Measurements from ENCODE around the gene SULT2B1. TPM values are rescaled to one million over a fixed set of nuclear protein-coding genes. Genes with fewer than 3 reads are reported as not detected.

Gene SULT2B1
- total RNA-seq, 2 donors from 2014 or later = not detected

DNA sequence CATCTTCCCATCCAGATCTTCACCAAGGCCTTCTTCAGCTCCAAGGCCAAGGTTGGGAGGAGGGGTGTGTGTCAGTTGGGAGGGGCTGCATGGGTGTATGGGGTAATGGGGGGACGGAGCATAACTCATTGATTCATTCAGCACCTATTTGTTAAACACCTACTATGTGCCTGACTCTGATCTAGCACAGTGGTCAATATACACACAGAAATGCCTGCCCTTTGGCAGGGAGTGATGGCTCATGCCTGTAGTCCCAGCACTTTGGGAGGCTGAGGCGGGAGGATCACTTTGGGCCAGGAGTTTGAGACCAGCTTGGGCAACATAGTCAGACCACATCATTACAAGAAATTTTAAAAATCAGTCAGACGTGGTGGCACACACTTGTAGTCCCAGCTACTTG lies 35.4 kb downstream of the SULT2B1 start:
- no peaks in the 10 kb centered on the region for H3K36me3 ChIP-seq
- no peak overlapping the region for H3K4me3 ChIP-seq
- H3K9me3 ChIP-seq = no peaks in the 10 kb centered on the region
- TF ChIP-seq, protein P1, sequence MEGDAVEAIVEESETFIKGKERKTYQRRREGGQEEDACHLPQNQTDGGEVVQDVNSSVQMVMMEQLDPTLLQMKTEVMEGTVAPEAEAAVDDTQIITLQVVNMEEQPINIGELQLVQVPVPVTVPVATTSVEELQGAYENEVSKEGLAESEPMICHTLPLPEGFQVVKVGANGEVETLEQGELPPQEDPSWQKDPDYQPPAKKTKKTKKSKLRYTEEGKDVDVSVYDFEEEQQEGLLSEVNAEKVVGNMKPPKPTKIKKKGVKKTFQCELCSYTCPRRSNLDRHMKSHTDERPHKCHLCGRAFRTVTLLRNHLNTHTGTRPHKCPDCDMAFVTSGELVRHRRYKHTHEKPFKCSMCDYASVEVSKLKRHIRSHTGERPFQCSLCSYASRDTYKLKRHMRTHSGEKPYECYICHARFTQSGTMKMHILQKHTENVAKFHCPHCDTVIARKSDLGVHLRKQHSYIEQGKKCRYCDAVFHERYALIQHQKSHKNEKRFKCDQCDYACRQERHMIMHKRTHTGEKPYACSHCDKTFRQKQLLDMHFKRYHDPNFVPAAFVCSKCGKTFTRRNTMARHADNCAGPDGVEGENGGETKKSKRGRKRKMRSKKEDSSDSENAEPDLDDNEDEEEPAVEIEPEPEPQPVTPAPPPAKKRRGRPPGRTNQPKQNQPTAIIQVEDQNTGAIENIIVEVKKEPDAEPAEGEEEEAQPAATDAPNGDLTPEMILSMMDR (IDR thresholded peaks at IDR 0.05) = no peak
- no peak overlapping the region for H3K27ac ChIP-seq
- peaks cover 0 to 12% of the 10 kb centered on the region in 2 donors for H3K4me1 ChIP-seq
- no peaks in the 10 kb centered on the region for H3K27me3 ChIP-seq
- no peak for DNase-seq (ENCODE audit: low spot score)

DNA sequence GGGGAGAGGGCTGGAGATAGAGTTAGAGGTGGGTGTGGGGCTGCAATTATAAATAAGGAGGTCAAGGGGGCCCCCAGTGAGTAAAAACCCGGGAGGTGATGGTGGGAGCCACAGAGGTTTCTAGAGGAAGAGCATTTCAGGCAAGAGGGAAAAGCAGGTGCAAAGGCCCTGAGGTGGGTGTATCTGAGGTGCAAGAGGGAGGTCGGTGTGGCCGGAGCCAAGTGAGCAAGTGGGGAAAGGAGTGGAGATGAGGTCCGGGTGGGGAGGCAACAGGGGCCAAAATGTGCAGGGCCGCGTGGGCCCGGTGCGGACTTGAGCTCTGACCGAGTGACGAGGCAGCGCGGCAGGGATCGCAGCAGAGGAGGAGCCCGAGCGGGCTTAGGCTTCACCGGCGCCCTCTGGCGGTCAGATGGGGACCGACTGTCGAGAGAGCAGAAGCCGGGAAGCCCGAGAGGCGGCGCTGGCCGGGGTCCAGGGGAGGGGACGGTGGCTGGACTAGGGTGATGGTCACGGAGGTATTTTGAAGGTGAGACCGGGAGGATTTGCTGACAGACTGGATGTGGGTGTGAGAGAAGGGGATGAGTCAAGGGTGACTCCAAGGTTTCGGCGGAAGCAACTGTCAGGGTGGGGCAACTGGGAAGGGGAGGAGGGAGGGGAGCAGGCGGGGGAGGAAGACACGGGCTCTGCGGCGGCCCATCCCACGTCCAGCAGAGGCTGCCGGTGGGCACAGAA lies 36.9 kb downstream of the SULT2B1 start:
- H3K4me1 ChIP-seq = peaks cover 0 to 8% of the 10 kb centered on the region in 2 donors
- DNase-seq (ENCODE audit: low spot score) = peak; percentile 88
- H3K36me3 ChIP-seq = no peaks in the 10 kb centered on the region
- H3K9me3 ChIP-seq = no peaks in the 10 kb centered on the region
- no peak overlapping the region for H3K27ac ChIP-seq
- no peaks in the 10 kb centered on the region for H3K27me3 ChIP-seq
- TF ChIP-seq, protein P1 (IDR thresholded peaks at IDR 0.05) = peak; percentile 89 to 96
- peak overlapping the region; percentile 29 to 43 for H3K4me3 ChIP-seq

DNA sequence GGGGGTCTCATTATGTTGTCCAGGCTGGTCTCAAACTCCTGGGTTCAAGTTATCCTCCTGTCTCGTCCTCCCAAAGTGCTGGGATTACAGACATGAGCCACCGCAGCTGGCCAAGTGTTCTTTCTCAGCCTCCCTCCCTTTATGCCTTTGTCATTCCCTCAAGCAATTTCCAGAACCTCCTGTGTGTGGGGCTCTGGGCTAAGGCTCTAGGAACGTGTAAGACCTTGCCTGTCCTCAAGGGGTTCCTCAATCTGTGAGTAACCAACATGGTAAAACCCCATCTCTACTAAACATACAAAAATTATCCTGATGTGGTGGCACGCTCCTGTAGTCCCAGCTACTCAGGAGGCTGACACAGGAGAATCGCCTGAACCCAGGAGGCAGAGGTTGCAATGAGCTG lies 39.0 kb downstream of the SULT2B1 start:
- no peaks in the 10 kb centered on the region for H3K27me3 ChIP-seq
- H3K9me3 ChIP-seq = no peaks in the 10 kb centered on the region
- no peak overlapping the region for H3K27ac ChIP-seq
- H3K36me3 ChIP-seq = no peaks in the 10 kb centered on the region
- H3K4me3 ChIP-seq = no peak overlapping the region
- peaks cover 0 to 4% of the 10 kb centered on the region in 2 donors for H3K4me1 ChIP-seq
- no peak for DNase-seq (ENCODE audit: low spot score)
- TF ChIP-seq, protein P1 (IDR thresholded peaks at IDR 0.05) = no peak

DNA sequence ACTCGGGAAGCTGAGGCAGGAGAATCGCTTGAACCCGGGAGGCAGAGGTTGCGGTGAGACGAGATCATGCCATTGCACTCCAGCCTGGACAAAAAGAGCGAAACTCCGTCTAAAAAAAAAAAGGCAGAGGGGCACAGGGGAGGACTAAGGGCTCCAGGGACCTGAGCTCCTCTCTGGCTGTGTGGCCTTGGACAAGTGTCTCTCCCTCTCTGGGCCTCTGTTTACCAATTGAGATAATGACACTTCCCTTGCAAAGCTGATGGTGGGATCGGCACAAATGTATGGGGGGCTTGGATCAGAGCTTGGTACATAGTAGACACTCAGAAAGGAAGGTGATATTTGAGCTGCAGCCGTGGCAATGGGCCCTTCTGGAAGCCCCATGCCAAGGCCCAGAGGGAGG lies 43.2 kb downstream of the SULT2B1 start:
- Histone ChIP-seq H3K27ac (no peak overlapping the region), H3K9me3 (no peaks in the 10 kb centered on the region), H3K4me1 (no peaks in the 10 kb centered on the region), H3K27me3 (no peaks in the 10 kb centered on the region), H3K4me3 (no peak overlapping the region), H3K36me3 (no peaks in the 10 kb centered on the region)
- TF ChIP-seq, protein P1 (IDR thresholded peaks at IDR 0.05) = no peak
- DNase-seq (ENCODE audit: low spot score) = no peak

DNA sequence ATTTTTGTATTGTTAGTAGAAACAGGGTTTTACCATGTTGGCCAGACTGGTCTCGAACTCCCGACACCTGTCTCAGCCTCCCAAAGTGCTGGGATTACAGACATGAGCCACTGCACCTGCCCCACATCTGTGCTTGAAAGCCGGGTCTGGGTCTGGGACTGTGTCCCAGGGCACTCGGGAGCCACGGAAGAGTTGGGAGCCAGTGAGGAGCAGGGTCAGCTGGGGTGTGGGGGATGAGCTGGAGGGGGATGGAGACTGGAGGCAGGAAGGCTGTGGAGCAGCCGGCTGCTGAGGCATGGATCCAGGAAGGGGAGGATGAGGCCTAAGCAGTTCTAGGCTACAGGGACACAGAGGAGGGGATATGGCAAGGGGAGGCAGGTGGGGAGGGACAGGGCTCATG lies 43.9 kb downstream of the SULT2B1 start:
- TF ChIP-seq, protein P1 (IDR thresholded peaks at IDR 0.05) = no peak
- H3K36me3 ChIP-seq = no peaks in the 10 kb centered on the region
- no peak overlapping the region for H3K4me3 ChIP-seq
- H3K4me1 ChIP-seq = no peaks in the 10 kb centered on the region
- H3K27ac ChIP-seq = no peak overlapping the region
- H3K9me3 ChIP-seq = no peaks in the 10 kb centered on the region
- H3K27me3 ChIP-seq = no peaks in the 10 kb centered on the region
- no peak for DNase-seq (ENCODE audit: low spot score)

DNA sequence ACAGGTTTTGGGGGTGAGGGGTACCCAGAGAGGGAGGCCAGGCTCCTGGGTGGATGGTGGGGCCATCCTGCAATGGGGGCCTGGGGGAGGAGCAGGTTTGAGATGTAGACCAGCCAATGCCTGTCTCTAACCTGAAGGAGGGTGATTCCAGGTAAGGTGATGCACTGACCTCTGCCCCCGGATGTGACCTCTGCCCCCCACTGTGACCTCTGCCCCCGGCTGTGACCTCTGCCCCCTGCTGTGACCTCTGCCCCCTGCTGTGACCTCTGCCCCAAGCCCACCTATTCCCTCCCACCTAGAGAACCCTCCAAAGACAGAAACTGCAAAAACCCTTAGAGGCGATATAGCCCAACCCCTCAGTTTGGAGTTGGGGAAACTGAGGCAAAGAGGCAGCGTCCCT lies 44.3 kb downstream of the SULT2B1 start:
- Histone ChIP-seq H3K4me1 (no peaks in the 10 kb centered on the region), H3K27ac (no peak overlapping the region), H3K27me3 (no peaks in the 10 kb centered on the region), H3K9me3 (no peaks in the 10 kb centered on the region), H3K4me3 (no peak overlapping the region), H3K36me3 (no peaks in the 10 kb centered on the region)
- no peak for DNase-seq (ENCODE audit: low spot score)
- TF ChIP-seq, protein P1 (IDR thresholded peaks at IDR 0.05) = no peak
